ENCODE measurements around the gene XRRA1. TPM values are rescaled to one million over a fixed set of nuclear protein-coding genes. Genes with fewer than 3 reads are reported as not detected.

The XRRA1 gene
- polyA plus RNA-seq, 1 experiment, result 7.0 TPM

- no peaks in the 10 kb centered on the region for H3K9me3 ChIP-seq (ENCODE audit: control insufficient read depth, insufficient read depth, low read length)
- no peak for TF ChIP-seq CTCF (IDR thresholded peaks at IDR 0.05; ENCODE audit: low read depth, low read length)
- no peaks in the 10 kb centered on the region for H3K27me3 ChIP-seq (ENCODE audit: control insufficient read depth, insufficient read depth, low read length)
- ChIA-PET POLR2A (no interaction called here), CTCF (interaction anchor here (0.5 to 7.2 kb wide), 3 partner anchors 9 to 23 kb away, joined by 3 to 63 read pairs (median 4); no protein-coding TSS in a partner anchor)
- H3K27ac ChIP-seq (ENCODE audit: low read depth, low read length), result no peak overlapping the region
- no peak overlapping the region for H3K4me3 ChIP-seq (ENCODE audit: low read depth, low read length)
- no peak for DNase-seq (ENCODE audit: low read depth, low spot score)
Observed at GRCh38 chr11:74941492-74941891, 7.4 kb downstream of the XRRA1 start.

DNA sequence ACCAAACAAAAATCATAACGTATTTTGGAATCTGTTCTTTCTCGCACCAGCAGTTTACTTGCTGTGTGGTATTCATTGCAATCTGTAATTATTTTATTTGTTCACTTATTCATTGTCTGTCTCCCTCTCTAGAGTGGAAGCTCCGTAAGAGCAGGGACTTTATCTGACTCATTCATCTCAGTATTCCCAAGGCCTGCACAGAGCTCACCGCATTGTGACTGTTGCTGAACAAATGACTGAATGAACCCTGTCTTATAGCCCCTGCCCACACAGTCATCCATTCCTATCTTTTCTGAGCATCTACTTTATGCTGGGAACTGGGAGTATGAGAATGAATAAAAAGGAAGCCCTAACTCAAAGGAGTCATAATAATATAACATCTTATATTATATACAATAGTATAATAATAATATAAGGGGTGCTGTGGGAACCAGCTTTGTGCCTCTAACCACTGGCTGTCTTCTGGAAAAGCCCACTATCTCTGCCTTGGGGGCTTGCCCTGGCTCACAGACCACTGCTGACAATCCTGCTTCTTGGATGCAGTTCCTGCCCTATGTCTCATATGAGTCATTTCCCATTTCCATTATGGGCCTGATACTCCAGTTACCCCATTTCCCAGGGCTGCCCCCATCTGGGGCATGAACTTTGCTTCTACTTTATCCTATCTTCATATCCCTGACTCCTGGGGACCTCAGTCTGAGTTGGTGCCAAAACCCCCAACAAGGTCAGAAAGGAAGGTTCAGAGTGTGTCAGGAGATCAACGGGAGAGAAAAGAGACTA lies 11.0 kb downstream of the XRRA1 start:
- no peak for TF ChIP-seq CTCF (IDR thresholded peaks at IDR 0.05; ENCODE audit: low read depth, low read length)
- Histone ChIP-seq H3K4me3 (ENCODE audit: low read depth, low read length) (no peak overlapping the region), H3K27ac (ENCODE audit: low read depth, low read length) (no peak overlapping the region), H3K9me3 (ENCODE audit: control insufficient read depth, insufficient read depth, low read length) (no peaks in the 10 kb centered on the region), H3K27me3 (ENCODE audit: control insufficient read depth, insufficient read depth, low read length) (no peaks in the 10 kb centered on the region)
- ChIA-PET POLR2A (no interaction called here), CTCF (interaction anchor here (0.6 to 7.2 kb wide), 4 partner anchors 8 to 487 kb away, joined by 3 to 63 read pairs (median 8); no protein-coding TSS in a partner anchor)
- no peak for DNase-seq (ENCODE audit: low read depth, low spot score)

DNA sequence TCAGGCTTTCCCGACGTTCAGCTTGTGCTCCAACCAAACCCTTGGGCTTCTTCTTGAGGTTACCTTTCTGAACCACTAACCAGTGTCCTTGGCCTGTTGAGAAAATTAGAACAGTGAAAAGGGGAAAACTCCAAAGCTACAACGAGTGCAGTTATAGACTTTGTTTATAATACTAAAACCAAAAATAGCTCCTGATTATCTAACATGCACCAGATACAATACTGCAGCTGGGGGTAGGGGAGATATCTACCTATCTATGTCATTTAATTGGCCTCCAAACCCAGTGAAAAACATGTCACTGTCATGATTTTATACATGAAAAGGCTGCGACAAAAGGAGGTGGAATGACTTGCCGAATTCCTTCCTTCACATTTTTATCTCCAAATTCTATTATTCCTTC lies 11.9 kb downstream of the XRRA1 start:
- Histone ChIP-seq H3K9me3 (ENCODE audit: control insufficient read depth, insufficient read depth, low read length) (no peaks in the 10 kb centered on the region), H3K27me3 (ENCODE audit: control insufficient read depth, insufficient read depth, low read length) (no peaks in the 10 kb centered on the region), H3K27ac (ENCODE audit: low read depth, low read length) (no peak overlapping the region), H3K4me3 (ENCODE audit: low read depth, low read length) (no peak overlapping the region)
- no peak for TF ChIP-seq CTCF (IDR thresholded peaks at IDR 0.05; ENCODE audit: low read depth, low read length)
- no peak for DNase-seq (ENCODE audit: low read depth, low spot score)
- POLR2A ChIA-PET, result no interaction called here
- CTCF ChIA-PET, result interaction anchor here (0.8 to 7.2 kb wide), 2 partner anchors 7 to 312 kb away, joined by 3 to 63 read pairs; no protein-coding TSS in a partner anchor

DNA sequence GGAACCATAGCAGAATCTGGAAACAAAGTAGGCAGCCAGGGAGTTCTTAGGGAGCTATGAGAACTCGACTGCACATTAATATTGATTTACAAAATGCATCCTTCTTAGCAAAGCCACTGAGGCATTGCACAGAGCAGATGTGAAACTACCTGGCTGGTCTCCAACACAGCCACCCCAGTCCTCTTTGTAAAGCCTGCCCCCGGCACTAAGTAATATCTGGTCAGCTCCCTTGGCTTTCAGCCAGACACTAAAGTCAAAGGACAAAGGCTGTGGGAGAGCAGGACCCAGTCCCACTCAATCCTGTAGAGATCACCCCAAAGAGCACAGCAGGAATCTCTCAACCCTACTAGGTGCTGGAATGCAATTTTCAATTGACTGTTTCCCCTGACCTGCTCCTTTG lies 12.8 kb downstream of the XRRA1 start:
- POLR2A ChIA-PET, result no interaction called here
- no peaks in the 10 kb centered on the region for H3K27me3 ChIP-seq (ENCODE audit: control insufficient read depth, insufficient read depth, low read length)
- CTCF ChIA-PET, result no interaction called here

More for the DNA sequence above, 12.8 kb downstream of the XRRA1 start:
- H3K4me3 ChIP-seq (ENCODE audit: low read depth, low read length), result no peak overlapping the region
- H3K27ac ChIP-seq (ENCODE audit: low read depth, low read length), result no peak overlapping the region
- no peak for DNase-seq (ENCODE audit: low read depth, low spot score)
- no peaks in the 10 kb centered on the region for H3K9me3 ChIP-seq (ENCODE audit: control insufficient read depth, insufficient read depth, low read length)
- no peak for TF ChIP-seq CTCF (IDR thresholded peaks at IDR 0.05; ENCODE audit: low read depth, low read length)
